ENCODE measurements around the gene NOX4. TPM values are rescaled to one million over a fixed set of nuclear protein-coding genes. Genes with fewer than 3 reads are reported as not detected.

Gene NOX4
- total and polyA plus RNA-seq, 10 of the 15 experiments (the other 5 are each of a cell fraction or from before 2014, with no cell fraction given) = not detected

DNA sequence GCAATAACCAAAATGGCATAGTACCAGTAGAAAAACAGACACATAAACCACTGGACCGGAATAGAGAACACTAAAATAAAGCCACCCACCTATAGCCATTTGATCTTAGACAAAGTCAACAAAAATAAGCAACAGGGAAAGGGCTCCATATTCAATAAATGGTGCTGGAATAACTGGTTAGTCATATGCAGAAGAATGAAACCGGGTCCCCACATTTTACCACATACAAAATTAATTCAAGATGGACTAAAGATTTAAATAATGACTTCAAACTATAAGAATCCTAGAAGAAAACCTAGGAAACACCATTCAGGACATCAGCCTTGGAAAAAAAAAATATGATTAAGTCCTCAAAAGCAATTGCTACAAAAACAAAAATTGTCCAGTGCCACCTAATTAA lies 30.1 kb upstream of the NOX4 start (continued):
- TF ChIP-seq EZH2 (IDR thresholded peaks at IDR 0.05; ENCODE audit: borderline replicate concordance, control insufficient read depth, low read depth, low read length) = no peak
- TF ChIP-seq ETV6 (conservative IDR thresholded peaks at IDR 0.05 in 1 of 2, IDR thresholded peaks at IDR 0.05 in 1 of 2; ENCODE audit: borderline replicate concordance in 1 of 2, low read depth in 1 of 2) = no peak

GRCh38 chr11:89516496-89516895 lies 25.3 kb upstream of the NOX4 start:
- intact Hi-C loops (cut with micrococcal nuclease; ENCODE audit: unreplicated experiment) = no loop called here
- no peak overlapping the region for H3K9ac ChIP-seq (ENCODE audit: control insufficient read depth, insufficient read depth, low read length)
- no peak overlapping the region for H3K4me2 ChIP-seq (ENCODE audit: control insufficient read depth, insufficient read depth)
- H4K20me1 ChIP-seq (ENCODE audit: control insufficient read depth, insufficient read depth) = no peaks in the 10 kb centered on the region
- no peaks in the 10 kb centered on the region for H3K4me1 ChIP-seq (ENCODE audit: control insufficient read depth, insufficient read depth, low read length)
- FAIRE-seq (no peak), DNase-seq (ENCODE audit: low read depth, low spot score) (no peak), ATAC-seq (no peak)
- ChIA-PET CTCF (no interaction called here), RAD21 (ENCODE audit: unreplicated experiment) (no interaction called here), SMC1A (ENCODE audit: uncharacterized antibody, unreplicated experiment) (no interaction called here), POLR2A (no interaction called here)
- H3K27ac ChIP-seq (ENCODE audit: control insufficient read depth, insufficient read depth) = no peak overlapping the region
- no peak overlapping the region for H2AFZ ChIP-seq (ENCODE audit: control insufficient read depth, low read depth, low read length)
- 14% methylated on average over 2 of the region's 2 CpGs for WGBS (ENCODE audit: insufficient coverage, insufficient replicate concordance, low lambda C conversion rate, missing lambda C conversion rate)
- no TSS peak for BruUV-seq (replicated peaks)
- H3K4me3 ChIP-seq = no peak overlapping the region
- H3K9me3 ChIP-seq (replicated peaks; ENCODE audit: control insufficient read depth, insufficient read depth, low read length) = no peaks in the 10 kb centered on the region
- H3K27me3 ChIP-seq (replicated peaks in 1 of 2; ENCODE audit: control insufficient read depth in 2 of 2, insufficient read depth in 2 of 2, low read length in 1 of 2) = no peaks in the 10 kb centered on the region
- H3K79me2 ChIP-seq (ENCODE audit: control insufficient read depth, insufficient read depth, low read length) = no peaks in the 10 kb centered on the region
- in situ Hi-C loops (cut with MboI) = no loop called here
- H3K36me3 ChIP-seq (ENCODE audit: control insufficient read depth in 2 of 2, insufficient read depth in 2 of 2, low read length in 1 of 2) = no peaks in the 10 kb centered on the region
- TF ChIP-seq ZNF592 (IDR thresholded peaks at IDR 0.05) = no peak
- TF ChIP-seq CREM (IDR thresholded peaks at IDR 0.05; ENCODE audit: low read depth) = no peak
- TF ChIP-seq SMAD5 (IDR thresholded peaks at IDR 0.05; ENCODE audit: low read depth) = no peak
- TF ChIP-seq CBFB (IDR thresholded peaks at IDR 0.05; ENCODE audit: low read depth) = no peak
- TF ChIP-seq PRDM15 (CRISPR knock-in tag; IDR thresholded peaks at IDR 0.05) = no peak
- no peak for TF ChIP-seq YY1 (IDR thresholded peaks at IDR 0.05; ENCODE audit: low read depth, low read length)
- no peak for TF ChIP-seq POLR2AphosphoS5 (IDR thresholded peaks at IDR 0.05; ENCODE audit: low read length)
- TF ChIP-seq SREBF2 (IDR thresholded peaks at IDR 0.05; ENCODE audit: low read length) = no peak
- no peak for TF ChIP-seq HDAC6 (IDR thresholded peaks at IDR 0.05; ENCODE audit: unreplicated experiment)
- TF ChIP-seq RCOR1 (conservative IDR thresholded peaks at IDR 0.05; ENCODE audit: low read depth, low read length) = no peak
- no peak for TF ChIP-seq LARP7 (IDR thresholded peaks at IDR 0.05)
- TF ChIP-seq ATF7 (IDR thresholded peaks at IDR 0.05; ENCODE audit: low read depth) = no peak
- no peak for TF ChIP-seq WRNIP1 (IDR thresholded peaks at IDR 0.05; ENCODE audit: borderline replicate concordance, low read depth, low read length)
- TF ChIP-seq BCL3 (IDR thresholded peaks at IDR 0.05; ENCODE audit: borderline replicate concordance, insufficient read depth, low read depth, low read length, poor library complexity, severe bottlenecking) = no peak

All from GM12878 (cell line).